ENCODE measurements around the gene AKAP7. TPM values are rescaled to one million over a fixed set of nuclear protein-coding genes. Genes with fewer than 3 reads are reported as not detected.

The AKAP7 gene
- total RNA-seq, 1 donor: 21.0 TPM

GRCh38 chr6:131205481-131206244 is 70.4 kb downstream of the AKAP7 start:
- Histone ChIP-seq H3K4me1 (ENCODE audit: insufficient read depth, low read length) (peaks cover 3% of the 10 kb centered on the region), H3K27me3 (ENCODE audit: insufficient read depth, low read length) (no peaks in the 10 kb centered on the region), H3K9me3 (ENCODE audit: low read depth, low read length) (no peaks in the 10 kb centered on the region), H3K4me3 (ENCODE audit: low read length) (no peak overlapping the region)

GRCh38 chr6:131206463-131207251 is 71.4 kb downstream of the AKAP7 start:
- H3K4me1 ChIP-seq (ENCODE audit: insufficient read depth, low read length): no peaks in the 10 kb centered on the region
- H3K9me3 ChIP-seq (ENCODE audit: low read depth, low read length): no peaks in the 10 kb centered on the region
- no peak overlapping the region for H3K4me3 ChIP-seq (ENCODE audit: low read length)
- no peaks in the 10 kb centered on the region for H3K27me3 ChIP-seq (ENCODE audit: insufficient read depth, low read length)

DNA sequence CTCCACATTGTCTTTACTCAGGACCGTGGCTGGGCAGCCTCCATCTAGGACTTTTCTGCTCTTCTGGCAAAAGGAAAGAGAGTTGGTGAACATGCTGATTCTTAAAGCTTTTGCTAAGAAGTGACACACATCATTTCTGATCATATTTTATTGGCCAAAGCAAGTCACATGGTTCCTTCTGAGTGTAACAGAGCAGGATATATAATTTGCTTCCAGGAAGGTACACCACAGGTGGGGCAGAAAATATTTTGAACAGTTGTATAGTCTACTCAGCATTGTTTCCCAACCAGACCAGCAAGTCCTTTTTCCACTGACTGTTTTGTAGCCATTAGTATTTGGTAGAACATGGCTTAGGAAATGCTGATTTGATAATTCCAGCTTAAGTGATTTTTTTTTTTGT is 73.5 kb downstream of the AKAP7 start:
- H3K9me3 ChIP-seq (ENCODE audit: low read depth, low read length): no peaks in the 10 kb centered on the region
- no peak overlapping the region for H3K4me3 ChIP-seq (ENCODE audit: low read length)
- no peaks in the 10 kb centered on the region for H3K27me3 ChIP-seq (ENCODE audit: insufficient read depth, low read length)
- peaks cover 4% of the 10 kb centered on the region for H3K4me1 ChIP-seq (ENCODE audit: insufficient read depth, low read length)

DNA sequence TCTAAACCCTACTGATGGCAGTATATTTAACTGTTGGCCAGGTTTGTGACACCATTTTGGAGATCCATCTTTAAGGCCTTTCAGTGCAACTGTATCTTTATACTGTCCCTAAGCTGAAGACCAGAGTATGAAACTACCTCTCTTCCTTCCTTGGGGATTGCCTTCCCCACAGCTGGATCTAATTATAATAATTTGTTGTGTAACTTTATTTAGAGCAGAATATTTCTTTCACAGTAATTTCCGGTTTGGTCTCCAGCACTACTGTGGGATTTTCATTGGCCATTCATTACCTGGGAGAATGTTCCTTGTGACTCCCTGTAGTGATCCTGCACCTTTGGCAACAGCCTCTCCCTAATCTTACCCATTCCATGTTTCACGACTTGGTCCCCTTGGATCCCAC is 75.2 kb downstream of the AKAP7 start:
- H3K4me3 ChIP-seq (ENCODE audit: low read length): no peak overlapping the region
- H3K9me3 ChIP-seq (ENCODE audit: low read depth, low read length): no peaks in the 10 kb centered on the region
- no peaks in the 10 kb centered on the region for H3K27me3 ChIP-seq (ENCODE audit: insufficient read depth, low read length)
- H3K4me1 ChIP-seq (ENCODE audit: insufficient read depth, low read length): peaks cover 6% of the 10 kb centered on the region

- H3K9me3 ChIP-seq (ENCODE audit: low read depth, low read length): no peaks in the 10 kb centered on the region
- peaks cover 6% of the 10 kb centered on the region for H3K4me1 ChIP-seq (ENCODE audit: insufficient read depth, low read length)
- no peak overlapping the region for H3K4me3 ChIP-seq (ENCODE audit: low read length)
- no peaks in the 10 kb centered on the region for H3K27me3 ChIP-seq (ENCODE audit: insufficient read depth, low read length)
These were observed 76.8 kb downstream of the AKAP7 start for GRCh38 chr6:131212024-131212423.

GRCh38 chr6:131212913-131213312 is 77.6 kb downstream of the AKAP7 start:
- H3K27me3 ChIP-seq (ENCODE audit: insufficient read depth, low read length): no peaks in the 10 kb centered on the region
- peaks cover 6% of the 10 kb centered on the region for H3K4me1 ChIP-seq (ENCODE audit: insufficient read depth, low read length)
- no peak overlapping the region for H3K4me3 ChIP-seq (ENCODE audit: low read length)
- H3K9me3 ChIP-seq (ENCODE audit: low read depth, low read length): no peaks in the 10 kb centered on the region

DNA sequence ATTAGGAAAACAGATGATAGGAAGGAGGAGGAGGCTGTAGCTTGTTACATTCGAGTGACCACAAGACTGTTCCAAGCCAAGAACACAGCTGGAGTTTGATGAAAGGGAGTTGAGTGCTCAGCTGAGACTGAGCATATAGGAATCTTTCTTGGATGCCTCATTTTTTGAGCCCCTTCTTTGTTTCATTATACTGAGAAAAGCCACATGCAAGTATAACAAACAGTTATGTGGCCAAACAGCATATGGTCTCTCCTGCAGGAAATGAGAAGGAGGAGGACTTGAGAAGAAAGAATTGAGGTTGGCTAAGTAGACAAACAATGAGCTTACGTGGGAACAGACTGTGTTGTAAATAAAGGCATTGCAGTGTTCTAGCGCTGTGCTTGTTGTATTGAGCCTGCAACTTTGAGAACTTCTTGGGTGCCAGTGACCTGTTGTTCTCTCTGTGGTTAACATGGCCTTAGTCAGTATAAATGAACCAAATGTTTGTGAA is 78.3 kb downstream of the AKAP7 start:
- peaks cover 6% of the 10 kb centered on the region for H3K4me1 ChIP-seq (ENCODE audit: insufficient read depth, low read length)
- no peaks in the 10 kb centered on the region for H3K9me3 ChIP-seq (ENCODE audit: low read depth, low read length)
- no peak overlapping the region for H3K4me3 ChIP-seq (ENCODE audit: low read length)
- H3K27me3 ChIP-seq (ENCODE audit: insufficient read depth, low read length): no peaks in the 10 kb centered on the region

DNA sequence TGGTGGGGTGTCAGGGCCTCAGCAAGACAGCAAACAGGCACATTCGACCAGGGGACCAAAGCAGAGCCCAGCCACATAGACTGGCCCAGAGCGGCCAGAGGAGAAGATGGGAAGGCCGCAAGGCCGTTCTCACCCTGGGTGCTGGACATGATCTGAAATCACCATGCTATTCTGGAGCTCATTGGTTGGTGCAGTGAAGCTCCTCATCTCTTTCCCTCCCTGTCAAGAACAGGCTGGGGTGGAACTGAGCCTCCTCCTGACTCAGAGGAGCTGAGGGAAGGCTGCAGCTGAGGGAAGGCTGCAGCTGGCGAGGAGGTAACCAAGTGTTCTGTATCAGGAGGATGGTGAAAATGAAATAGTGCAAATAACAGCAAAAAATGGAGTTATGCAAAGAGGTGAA is 80.0 kb downstream of the AKAP7 start:
- no peak overlapping the region for H3K4me3 ChIP-seq (ENCODE audit: low read length)
- H3K27me3 ChIP-seq (ENCODE audit: insufficient read depth, low read length): no peaks in the 10 kb centered on the region
- H3K4me1 ChIP-seq (ENCODE audit: insufficient read depth, low read length): peaks cover 6% of the 10 kb centered on the region
- H3K9me3 ChIP-seq (ENCODE audit: low read depth, low read length): no peaks in the 10 kb centered on the region

DNA sequence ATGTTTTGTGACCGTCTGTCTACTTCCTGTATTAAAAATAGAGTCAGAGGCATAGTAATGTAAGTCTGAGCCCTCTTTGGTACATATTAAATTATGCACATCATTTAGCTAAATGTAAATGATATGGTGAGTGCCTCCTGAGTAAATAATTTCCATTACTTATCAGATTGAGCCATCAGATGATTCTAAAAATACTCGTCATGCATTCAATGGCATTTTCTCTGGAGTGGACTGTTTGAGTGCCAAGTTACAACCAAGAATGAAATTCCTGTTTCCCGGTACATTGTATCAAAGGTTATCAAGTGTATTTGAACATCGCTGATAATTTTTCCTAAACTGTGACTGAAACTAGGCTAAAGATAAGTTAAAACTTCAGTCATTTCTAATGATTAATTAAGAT is 81.0 kb downstream of the AKAP7 start:
- H3K4me1 ChIP-seq (ENCODE audit: insufficient read depth, low read length): peaks cover 6% of the 10 kb centered on the region
- H3K9me3 ChIP-seq (ENCODE audit: low read depth, low read length): no peaks in the 10 kb centered on the region
- H3K27me3 ChIP-seq (ENCODE audit: insufficient read depth, low read length): no peaks in the 10 kb centered on the region
- H3K4me3 ChIP-seq (ENCODE audit: low read length): no peak overlapping the region

GRCh38 chr6:131222773-131223172 is 87.5 kb downstream of the AKAP7 start:
- Histone ChIP-seq H3K9me3 (ENCODE audit: low read depth, low read length) (no peaks in the 10 kb centered on the region), H3K4me1 (ENCODE audit: insufficient read depth, low read length) (no peaks in the 10 kb centered on the region), H3K27me3 (ENCODE audit: insufficient read depth, low read length) (no peaks in the 10 kb centered on the region), H3K4me3 (ENCODE audit: low read length) (no peak overlapping the region)

DNA sequence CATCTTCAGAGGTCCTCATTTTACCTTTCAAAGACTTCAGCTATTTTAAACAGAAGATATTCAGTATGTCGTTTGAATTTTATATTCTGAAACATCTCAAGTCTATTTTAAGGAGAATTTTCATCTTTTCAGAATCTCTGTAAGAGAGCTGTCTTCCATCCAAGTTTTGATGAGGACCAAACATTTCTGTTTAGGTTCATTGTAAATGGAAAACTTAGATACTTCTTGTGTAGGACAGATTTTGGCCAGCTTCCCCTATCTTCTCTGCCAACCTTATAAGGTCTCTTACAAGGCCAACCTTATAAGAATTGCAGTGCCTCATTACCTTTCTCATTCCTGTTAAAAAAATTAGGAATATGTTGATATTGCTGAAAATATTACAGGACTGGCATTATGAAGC is 88.1 kb downstream of the AKAP7 start:
- no peaks in the 10 kb centered on the region for H3K4me1 ChIP-seq (ENCODE audit: insufficient read depth, low read length)
- no peaks in the 10 kb centered on the region for H3K9me3 ChIP-seq (ENCODE audit: low read depth, low read length)
- H3K4me3 ChIP-seq (ENCODE audit: low read length): no peak overlapping the region
- no peaks in the 10 kb centered on the region for H3K27me3 ChIP-seq (ENCODE audit: insufficient read depth, low read length)

GRCh38 chr6:131225127-131225526 is 89.9 kb downstream of the AKAP7 start:
- no peaks in the 10 kb centered on the region for H3K4me1 ChIP-seq (ENCODE audit: insufficient read depth, low read length)
- H3K9me3 ChIP-seq (ENCODE audit: low read depth, low read length): no peaks in the 10 kb centered on the region
- H3K4me3 ChIP-seq (ENCODE audit: low read length): no peak overlapping the region

DNA sequence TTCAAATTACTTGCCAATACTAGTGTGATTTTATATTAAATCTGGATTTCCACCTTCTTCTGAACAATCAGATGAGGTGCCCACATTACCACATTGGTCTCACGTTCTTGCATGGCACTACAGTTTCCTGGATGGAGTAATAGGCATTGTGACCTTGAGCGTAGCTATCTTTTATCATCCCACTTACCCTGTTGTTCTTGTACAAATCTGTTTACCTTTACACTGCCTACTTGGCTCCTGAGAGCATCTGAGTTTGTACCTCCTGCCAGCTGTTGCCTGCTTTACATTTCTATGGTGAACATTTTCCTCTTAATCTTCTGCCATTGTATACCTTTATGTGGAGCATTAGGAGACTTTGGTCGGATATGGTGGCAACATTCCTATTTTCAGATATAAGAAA is 90.7 kb downstream of the AKAP7 start:
- no peaks in the 10 kb centered on the region for H3K9me3 ChIP-seq (ENCODE audit: low read depth, low read length)
- no peaks in the 10 kb centered on the region for H3K4me1 ChIP-seq (ENCODE audit: insufficient read depth, low read length)
- H3K4me3 ChIP-seq (ENCODE audit: low read length): no peak overlapping the region
- H3K27me3 ChIP-seq (ENCODE audit: insufficient read depth, low read length): no peaks in the 10 kb centered on the region

More at GRCh38 chr6:131225127-131225526, 89.9 kb downstream of the AKAP7 start:
- H3K27me3 ChIP-seq (ENCODE audit: insufficient read depth, low read length): no peaks in the 10 kb centered on the region

DNA sequence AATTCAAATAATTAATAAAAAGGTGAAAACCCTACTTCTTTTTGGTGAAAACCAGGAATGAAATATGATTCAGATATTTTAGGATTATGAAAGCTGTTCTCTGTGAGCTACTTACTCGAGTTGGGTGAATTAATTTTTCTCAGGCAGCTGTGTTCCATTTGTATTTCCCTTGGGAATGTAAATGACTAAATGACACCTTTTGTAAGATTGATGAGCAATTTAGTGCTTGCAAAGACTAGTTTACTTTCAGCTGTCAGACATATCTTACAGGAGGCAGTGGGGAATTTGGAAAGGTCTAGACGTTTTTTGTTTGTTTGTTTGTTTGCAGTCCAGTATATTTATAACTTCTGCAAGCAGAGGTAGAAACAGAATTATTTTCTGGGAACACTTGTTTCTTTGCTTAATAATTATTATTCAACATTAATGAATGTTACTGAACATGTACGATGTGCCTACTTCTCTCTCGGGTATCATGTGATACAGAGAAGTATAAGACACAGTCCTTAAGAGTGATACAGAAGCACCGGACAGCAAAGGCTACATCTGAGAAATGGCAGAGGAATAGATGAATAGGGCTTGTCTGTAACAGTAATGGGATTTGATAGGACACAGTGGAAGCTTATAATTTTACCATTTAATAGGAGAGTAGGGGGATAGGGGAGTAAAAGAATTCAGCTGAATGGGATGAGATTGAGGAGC is 91.3 kb downstream of the AKAP7 start:
- H3K9me3 ChIP-seq (ENCODE audit: low read depth, low read length): no peaks in the 10 kb centered on the region
- H3K4me3 ChIP-seq (ENCODE audit: low read length): no peak overlapping the region
- H3K27me3 ChIP-seq (ENCODE audit: insufficient read depth, low read length): no peaks in the 10 kb centered on the region
- no peaks in the 10 kb centered on the region for H3K4me1 ChIP-seq (ENCODE audit: insufficient read depth, low read length)

DNA sequence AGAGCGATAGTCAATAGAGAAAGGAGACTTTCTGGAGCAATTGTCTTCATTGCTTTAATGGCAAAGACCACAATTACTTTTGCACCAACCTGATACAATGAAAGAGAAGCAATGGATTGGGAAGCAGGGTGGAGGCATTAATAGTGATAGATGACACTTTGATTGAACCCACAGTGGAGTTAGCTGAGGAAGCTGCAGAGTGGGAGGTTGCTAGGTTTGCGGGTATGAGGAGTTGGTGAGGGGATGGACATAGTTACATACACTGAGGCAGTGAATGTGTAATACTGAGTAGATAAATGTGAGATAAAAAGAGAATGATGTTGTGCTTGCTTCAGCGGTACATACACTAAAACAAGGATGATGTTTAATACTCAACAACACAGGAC is 91.9 kb downstream of the AKAP7 start:
- no peak overlapping the region for H3K4me3 ChIP-seq (ENCODE audit: low read length)
- no peaks in the 10 kb centered on the region for H3K4me1 ChIP-seq (ENCODE audit: insufficient read depth, low read length)
- H3K9me3 ChIP-seq (ENCODE audit: low read depth, low read length): no peaks in the 10 kb centered on the region
- H3K27me3 ChIP-seq (ENCODE audit: insufficient read depth, low read length): no peaks in the 10 kb centered on the region
